Colonic mucosa (tissue), 4 donors: ENCODE measurements around the gene SPEM1. TPM values are rescaled to one million over a fixed set of nuclear protein-coding genes. Genes with fewer than 3 reads are reported as not detected.

Source experiments
- DNase-seq: peaks from one replicate; pipeline ENCODE4 v3.0.0-alpha.2; 2020
- H3K27ac ChIP-seq: fragments of 200-600 bp; one replicate; pipeline ENCODE4 v1.8.0; 2021
- H3K27me3 ChIP-seq: fragments of 200-600 bp; one replicate; pipeline ENCODE4 v1.8.0; 2021
- H3K36me3 ChIP-seq: fragments of 200-600 bp; one replicate; pipeline ENCODE4 v1.8.0; 2021
- H3K4me1 ChIP-seq: fragments of 200-600 bp; one replicate; pipeline ENCODE4 v1.8.0; 2021; ENCODE audit warnings: mild to moderate bottlenecking
- H3K4me3 ChIP-seq: fragments of 200-600 bp; one replicate; pipeline ENCODE4 v1.8.0; 2021
- H3K9ac ChIP-seq, 2 donors: one replicate each; pipeline ENCODE4 v1.7.0; 2013; ENCODE audit warnings: control low read depth in 2 of 2, low read depth in 2 of 2, low read length in 2 of 2
- H3K9me3 ChIP-seq: fragments of 200-600 bp; one replicate; pipeline ENCODE4 v1.8.0; 2021
- CTCF ChIP-seq: fragments of 200-600 bp; IDR thresholded peaks from one replicate; pipeline ENCODE4 v1.8.0; 2022; ENCODE audit warnings: antibody characterized with exemption, mild to moderate bottlenecking
- intact Hi-C: fragments of 100-400 bp; cut with DNase I; formaldehyde crosslinking; loops from one replicate; pipeline ENCODE4 v1.14.1; 2022
- total RNA-seq, 2 donors: library from RNA; stranded (reverse); fragmentation: NEBNext Ultra II Directional in 1 of 2; extraction: Animal tissue kit (Norgen Biotek cat#: 25700) in 1 of 2; gene quantifications; one replicate each; pipeline ENCODE4 v1.2.1, GENCODE V29; 2021
- donor health status: healthy.
- donor health status: DM: no; HTN: no; CAD: no.
- donor health status: DM: no; HTN: no; CAD: no.

SPEM1 gene
- total RNA-seq, 2 donors from 2014 or later = not detected

- DNase-seq = no peak
- Histone ChIP-seq H3K27ac (no peak overlapping the region), H3K9ac (no peak overlapping the region), H3K9me3 (no peaks in the 10 kb centered on the region), H3K4me1 (no peaks in the 10 kb centered on the region), H3K4me3 (no peak overlapping the region), H3K36me3 (no peaks in the 10 kb centered on the region), H3K27me3 (no peaks in the 10 kb centered on the region)
- no peak for TF ChIP-seq CTCF
- intact Hi-C loops = no loop called here
Measured at GRCh38 chr17:7462474-7463371, 42.6 kb downstream of the SPEM1 start.

- DNase-seq = no peak
- H3K9me3 ChIP-seq = no peaks in the 10 kb centered on the region
- H3K4me3 ChIP-seq = no peak overlapping the region
- no peaks in the 10 kb centered on the region for H3K4me1 ChIP-seq
- H3K36me3 ChIP-seq = no peaks in the 10 kb centered on the region
- no peak overlapping the region for H3K27ac ChIP-seq
- H3K27me3 ChIP-seq = no peaks in the 10 kb centered on the region
- no peak for TF ChIP-seq CTCF
- no peak overlapping the region for H3K9ac ChIP-seq
- intact Hi-C loops = no loop called here
Measured at GRCh38 chr17:7463372-7463846, 43.3 kb downstream of the SPEM1 start.

GRCh38 chr17:7464081-7464480, 44.0 kb downstream of the SPEM1 start:
- Histone ChIP-seq H3K27me3 (no peaks in the 10 kb centered on the region), H3K9ac (no peak overlapping the region), H3K27ac (no peak overlapping the region), H3K4me3 (no peak overlapping the region), H3K9me3 (no peaks in the 10 kb centered on the region), H3K4me1 (no peaks in the 10 kb centered on the region), H3K36me3 (no peaks in the 10 kb centered on the region)
- intact Hi-C loops = no loop called here
- no peak for TF ChIP-seq CTCF
- no peak for DNase-seq

GRCh38 chr17:7465597-7466275, 45.6 kb downstream of the SPEM1 start:
- Histone ChIP-seq H3K9me3 (no peaks in the 10 kb centered on the region), H3K36me3 (no peaks in the 10 kb centered on the region), H3K27me3 (no peaks in the 10 kb centered on the region), H3K4me3 (no peak overlapping the region), H3K9ac (no peak overlapping the region), H3K27ac (no peak overlapping the region), H3K4me1 (no peaks in the 10 kb centered on the region)
- DNase-seq = no peak
- no peak for TF ChIP-seq CTCF
- intact Hi-C loops = no loop called here

- no peaks in the 10 kb centered on the region for H3K9me3 ChIP-seq
- intact Hi-C loops = no loop called here
Measured at GRCh38 chr17:7466318-7466638, 46.2 kb downstream of the SPEM1 start.

More at GRCh38 chr17:7466318-7466638, 46.2 kb downstream of the SPEM1 start:
- no peak for DNase-seq
- no peaks in the 10 kb centered on the region for H3K27me3 ChIP-seq
- H3K9ac ChIP-seq = no peak overlapping the region
- no peaks in the 10 kb centered on the region for H3K4me1 ChIP-seq
- no peak overlapping the region for H3K27ac ChIP-seq
- TF ChIP-seq CTCF = no peak
- H3K4me3 ChIP-seq = no peak overlapping the region
- no peaks in the 10 kb centered on the region for H3K36me3 ChIP-seq
